ENCODE measurements around the gene FOXN3.

Gene FOXN3

DNA sequence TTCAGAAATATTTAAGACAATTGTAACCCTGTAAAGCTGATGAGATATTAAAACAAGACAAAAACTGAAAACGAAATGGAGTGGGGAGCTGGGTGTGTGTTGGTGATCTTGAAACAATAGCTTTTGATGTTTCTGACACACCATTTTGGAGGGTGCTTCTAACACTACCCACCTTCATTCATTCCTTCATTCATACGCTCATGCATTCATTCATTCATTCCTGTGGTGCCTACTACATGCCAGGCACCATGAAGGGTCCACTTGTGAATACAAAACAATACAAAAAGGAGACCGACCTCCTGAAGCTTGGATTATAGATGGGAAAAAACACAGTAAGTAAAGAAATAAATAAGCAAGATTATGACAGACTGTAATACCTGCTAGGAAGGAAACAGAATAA, 60.5 kb downstream of the FOXN3 start:
- DNase-seq, result no peak

DNA sequence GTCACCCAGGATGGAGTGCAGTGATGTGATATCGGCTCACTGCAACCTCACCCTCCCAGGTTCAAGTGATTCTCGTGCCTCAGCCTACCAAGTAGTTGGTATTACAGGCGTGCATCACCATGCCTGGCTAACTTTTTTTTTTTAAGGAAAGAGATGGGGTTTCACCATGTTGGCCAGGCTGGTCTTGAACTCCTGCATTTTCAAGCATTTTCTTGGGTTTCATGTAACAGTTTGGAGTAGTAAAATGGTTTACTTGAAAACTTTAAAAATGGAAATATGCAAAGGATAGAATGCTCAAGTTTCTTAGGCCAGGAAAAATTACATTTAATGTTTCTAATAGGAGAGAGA, 63.3 kb downstream of the FOXN3 start:
- DNase-seq, result no peak

DNA sequence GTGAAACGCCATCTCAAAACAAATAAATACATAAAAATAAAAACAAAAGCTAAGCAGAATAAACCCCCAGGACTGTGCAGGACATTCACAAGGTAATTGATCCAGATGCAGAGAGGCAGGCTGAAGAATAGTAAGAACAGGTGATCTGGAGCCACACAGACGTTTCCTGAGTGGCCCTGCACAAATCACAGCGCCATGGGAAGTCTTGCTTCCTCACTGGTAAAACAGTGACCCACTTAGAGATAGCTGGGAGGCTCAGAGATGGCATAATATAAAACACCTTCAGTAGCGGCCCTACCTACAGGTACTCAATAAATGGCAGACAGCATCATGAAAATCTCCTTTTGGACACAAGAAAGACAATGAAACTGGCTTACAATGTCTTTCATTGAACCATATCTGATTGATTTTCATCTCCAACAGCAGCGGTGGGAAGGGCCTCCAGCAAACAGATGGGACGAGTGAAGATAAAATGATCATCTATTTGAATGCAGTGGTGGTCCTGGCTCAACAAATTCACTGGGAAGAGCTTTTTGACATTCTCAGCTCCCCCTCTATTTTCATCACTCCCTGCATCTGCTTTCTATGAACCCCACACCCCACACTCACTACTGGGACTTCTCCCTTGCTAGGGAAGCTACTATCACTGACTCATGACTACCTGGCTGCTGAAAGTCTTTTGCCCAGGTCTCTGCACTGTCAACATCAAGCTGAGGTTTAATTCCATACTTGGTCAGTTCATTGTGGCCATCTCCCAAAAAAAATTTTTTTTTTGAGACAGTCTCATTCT, 63.9 kb downstream of the FOXN3 start:
- no peak for DNase-seq

DNA sequence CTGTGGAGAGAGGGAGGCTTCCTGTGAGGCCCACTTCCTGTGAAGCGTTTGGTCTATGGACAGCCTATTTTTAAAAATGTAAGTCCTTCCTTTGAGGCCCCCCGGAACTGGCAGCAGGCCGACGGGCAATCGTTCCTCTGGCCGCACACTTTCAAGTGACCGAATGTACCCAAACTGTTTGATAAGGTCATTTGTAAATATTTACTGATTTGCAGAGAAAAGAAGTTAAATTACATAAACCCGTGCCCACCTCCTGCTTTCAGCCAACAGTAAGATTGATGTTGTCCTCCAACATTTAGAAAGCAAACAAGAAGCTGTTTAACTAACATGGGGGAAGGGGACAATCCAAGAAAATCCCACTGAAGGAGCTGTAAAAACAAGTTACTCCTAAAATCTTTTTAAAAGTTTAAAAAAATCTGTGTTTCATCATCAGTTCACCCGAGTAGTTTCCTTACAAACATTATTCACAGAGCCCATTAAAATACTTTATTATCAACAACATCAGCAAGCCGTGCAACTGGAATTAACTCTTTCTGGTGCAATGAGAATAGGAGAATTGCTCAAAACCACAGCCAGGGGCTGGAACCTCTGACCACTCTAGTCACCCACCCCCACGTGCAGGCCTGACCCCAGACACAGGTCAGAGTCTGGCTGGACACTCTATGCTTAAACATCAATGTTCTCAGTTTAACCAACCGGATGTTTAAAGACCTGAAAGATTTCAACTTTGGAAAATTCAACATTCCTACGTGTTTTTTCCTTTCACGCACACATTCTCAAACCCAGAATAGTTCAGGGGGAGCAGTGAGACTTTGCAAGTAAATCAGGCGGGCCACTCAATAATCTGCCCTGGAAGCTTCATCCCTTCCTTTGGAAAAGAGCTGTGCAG, 65.3 kb downstream of the FOXN3 start:
- DNase-seq, result peak; percentile 13

DNA sequence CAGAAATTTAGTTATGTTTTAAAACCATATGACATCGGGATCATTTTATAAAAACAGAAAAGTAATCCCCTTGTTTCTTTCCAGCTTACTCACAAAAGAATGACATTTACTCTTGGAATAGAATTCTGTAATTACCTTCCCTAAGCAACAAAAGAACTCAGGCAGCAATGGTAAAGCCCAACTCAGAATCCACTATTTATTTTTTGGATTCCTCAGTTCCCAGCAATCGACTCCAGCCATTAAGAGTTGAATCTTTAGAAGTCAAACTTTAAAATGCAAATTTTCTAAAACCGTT, 65.9 kb downstream of the FOXN3 start:
- no peak for DNase-seq

DNA sequence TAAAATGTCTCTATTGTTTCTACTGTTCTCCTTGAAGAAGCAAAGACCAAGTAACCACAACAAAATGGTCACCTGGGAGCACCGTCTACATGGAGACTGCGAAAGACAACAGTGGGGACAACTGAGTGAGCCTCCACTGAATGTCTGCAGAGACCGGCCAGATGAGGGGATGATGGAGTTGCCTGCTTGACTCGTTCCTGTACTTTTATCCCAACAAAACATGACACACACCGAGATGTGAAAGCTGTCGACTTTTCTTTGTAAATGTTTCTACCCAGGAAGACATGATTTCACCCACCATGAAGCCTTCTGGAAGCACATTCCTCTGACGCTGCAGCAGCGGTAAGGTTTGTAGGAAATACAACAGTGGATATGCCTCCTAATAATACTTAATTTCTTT, 66.9 kb downstream of the FOXN3 start:
- DNase-seq, result no peak

DNA sequence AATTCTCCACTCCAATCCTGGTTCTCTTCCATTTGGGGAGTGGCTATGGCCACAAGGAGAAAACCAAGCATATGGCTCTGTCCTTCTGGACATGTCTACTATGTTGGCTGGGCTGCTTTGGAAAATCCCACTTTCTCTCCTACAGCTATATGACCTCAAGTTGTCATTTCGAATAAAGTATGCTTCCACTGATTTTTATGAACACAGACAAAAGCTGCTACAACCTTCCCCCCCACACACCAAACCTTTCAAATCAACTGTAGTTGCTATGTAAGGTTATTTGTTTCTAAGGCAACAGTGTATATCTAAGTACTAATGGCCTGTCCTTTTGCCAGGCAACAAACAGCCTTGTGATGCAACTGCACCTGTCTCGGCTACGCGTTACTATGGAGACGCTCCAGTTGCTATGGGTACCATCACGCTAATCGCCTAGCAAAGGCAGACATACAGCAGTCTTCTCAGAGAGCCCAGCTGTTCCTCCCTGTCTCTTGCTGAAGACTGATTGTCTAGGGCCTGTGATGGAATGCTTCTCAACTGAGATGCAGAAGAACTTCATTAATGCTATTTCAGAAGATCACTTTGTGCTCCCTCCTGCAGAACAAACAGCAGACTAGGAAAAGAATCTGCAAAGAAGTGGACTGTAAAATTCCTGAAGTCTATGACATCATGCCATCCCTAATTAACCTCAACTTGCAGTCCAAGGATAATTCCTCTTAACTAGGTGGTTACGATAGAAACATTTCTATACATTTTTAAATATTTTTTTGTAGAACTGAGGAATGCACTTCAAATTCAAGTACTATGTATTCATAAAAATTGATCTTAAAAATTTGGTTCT, 67.6 kb downstream of the FOXN3 start:
- DNase-seq, result peak; percentile 72

DNA sequence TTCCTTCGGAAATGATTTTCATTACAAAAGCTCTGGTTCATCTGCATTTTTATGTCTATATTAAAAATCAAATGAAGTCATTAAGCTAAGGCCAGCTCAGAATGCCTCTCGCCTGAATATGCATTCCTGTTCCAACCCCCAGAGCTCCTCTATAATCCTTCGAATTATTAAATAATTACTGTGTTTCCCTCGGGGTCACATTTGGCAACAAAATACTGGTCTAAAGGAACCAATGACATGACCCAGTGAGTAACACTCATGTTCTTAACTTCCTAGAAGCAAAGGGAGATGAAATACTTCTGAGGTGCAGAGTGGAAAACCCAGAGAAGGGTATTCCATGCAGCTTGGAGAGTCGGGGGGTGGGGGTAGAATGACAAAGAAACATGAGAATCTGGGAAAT, 68.3 kb downstream of the FOXN3 start:
- no peak for DNase-seq

DNA sequence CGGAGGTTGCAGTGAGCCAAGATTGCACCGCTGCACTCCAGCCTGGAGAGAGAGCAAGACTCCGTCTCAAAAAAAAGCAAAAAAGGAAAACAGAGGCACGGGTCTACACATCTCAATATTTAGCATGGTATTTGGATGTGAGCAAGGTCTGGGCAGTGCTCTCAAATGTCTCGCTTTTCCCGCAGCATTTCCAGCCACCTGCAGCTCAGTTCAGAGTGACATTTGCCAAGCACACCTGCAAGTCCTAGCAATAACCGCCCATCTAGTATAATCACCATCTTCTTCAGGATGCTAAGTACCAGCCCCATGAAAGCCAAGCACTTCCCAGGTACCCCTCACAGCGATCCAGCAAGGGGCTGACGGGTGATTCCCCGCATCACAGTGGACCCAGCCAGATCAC, 69.1 kb downstream of the FOXN3 start:
- no peak for DNase-seq

DNA sequence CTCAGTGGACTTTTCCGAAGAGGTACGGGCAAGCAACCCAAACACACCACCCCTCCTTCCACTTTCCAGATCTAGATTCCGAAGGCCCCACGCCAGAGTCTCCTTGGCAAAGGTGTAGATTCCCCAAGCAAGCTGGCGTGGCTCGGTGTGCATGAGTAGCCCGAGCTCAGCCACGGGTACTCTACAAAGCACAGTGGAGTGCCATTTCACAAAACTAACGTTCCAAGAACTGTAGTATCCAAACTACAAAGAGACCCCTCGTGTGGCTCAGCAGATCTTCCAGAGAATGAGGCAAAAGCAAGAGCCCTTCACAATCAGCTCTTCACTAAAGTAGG, 72.1 kb downstream of the FOXN3 start:
- no peak for DNase-seq

DNA sequence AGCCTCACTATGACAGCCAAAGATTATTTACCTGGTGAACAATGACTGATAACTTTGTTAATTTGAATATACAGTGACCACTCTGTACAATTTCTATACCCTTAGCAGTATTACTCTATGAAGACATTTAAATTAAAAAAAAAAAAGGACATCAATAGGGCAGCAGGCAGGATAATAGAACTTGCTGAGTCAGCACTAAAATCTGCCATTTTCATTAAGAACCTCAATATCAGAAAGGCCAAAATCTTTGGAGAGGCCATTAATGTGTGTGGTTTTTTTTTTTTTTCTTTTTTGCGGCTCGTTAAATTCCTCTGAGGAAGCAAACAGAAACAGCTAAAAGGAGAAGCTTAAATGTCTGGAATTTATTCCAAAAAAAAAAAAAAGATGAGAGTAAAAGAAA, 73.7 kb downstream of the FOXN3 start:
- no peak for DNase-seq

DNA sequence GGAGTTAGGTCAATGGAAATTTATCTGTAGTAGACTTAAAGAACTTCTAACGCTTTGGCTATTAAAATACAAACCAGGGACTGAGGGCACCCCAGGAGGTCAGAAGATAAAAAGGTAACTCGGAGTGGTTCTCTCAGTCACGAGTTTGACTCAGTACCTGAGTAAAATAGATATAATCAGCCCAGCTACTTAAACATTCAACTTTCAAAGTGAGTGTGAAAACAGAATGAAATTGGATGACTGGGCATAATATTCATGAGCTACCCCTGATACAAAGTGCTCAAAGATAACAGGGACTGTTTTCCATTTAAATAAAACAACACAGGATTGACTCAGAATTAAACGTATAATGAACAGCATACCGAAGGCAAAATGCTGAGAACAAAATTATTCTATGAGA, 75.0 kb downstream of the FOXN3 start:
- DNase-seq, result no peak

DNA sequence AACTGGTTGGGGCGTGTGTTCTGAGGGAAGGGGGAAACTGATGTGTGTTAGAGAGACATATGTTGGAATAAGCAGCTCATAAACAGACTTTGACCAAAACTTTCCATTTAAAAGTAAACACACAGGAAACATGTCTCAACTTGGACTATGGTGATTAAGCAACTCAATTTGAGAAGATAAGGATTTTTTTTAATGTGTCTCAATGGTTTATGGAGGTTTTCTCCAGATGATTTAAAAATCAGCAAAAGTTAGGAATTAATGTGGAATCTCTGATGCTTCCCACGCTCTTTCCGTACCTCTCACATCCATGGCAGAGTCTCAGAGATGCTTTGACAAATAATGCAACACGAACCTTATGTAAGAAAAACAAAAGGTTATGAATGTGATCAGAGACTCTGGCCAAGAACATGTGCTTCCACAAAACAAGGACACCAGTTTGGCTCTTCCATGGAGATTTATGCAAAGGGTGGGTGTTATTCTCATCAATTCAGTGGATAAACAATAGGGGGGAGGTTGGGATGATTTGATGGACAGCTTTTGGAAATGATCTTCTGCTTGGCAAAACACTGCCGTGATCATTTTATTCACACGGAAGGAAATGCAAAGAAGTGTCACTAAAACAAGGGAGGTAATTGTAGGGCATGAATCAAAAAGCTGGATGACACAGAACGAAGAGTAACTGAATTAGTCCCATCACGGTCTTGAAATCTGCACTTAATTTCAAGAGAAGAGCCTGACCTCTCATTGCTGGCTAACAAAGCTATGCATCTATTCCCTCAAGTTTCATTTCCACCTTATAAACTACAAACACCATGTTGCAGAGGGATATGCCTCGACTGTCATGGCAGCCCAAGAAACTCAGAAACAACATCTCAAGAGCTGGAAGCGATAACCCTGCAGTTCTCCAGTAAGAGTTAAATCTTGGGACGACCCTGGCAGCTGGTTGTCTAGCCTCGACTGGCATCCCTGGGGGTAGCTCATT, 76.5 kb downstream of the FOXN3 start:
- DNase-seq, result no peak

DNA sequence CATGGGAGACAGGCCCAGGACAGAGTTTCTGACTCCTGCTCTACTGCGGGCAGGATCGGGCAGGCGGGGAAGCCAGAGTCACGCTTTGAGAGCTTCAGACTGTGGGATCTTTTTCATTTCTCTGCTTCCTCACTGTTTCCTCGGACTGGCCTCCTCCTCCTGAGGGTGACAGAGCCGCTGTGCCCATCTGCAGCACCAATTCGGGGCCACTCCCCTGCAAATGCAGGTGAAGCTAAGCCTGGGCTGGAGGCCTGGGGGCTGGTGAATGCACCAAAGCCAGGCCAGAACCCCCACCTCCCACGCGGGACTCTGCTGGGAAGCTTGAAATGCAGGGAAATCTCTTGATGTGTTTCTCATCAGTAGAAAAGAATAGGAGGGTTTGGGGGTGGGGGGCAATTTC, 77.5 kb downstream of the FOXN3 start:
- no peak for DNase-seq

DNA sequence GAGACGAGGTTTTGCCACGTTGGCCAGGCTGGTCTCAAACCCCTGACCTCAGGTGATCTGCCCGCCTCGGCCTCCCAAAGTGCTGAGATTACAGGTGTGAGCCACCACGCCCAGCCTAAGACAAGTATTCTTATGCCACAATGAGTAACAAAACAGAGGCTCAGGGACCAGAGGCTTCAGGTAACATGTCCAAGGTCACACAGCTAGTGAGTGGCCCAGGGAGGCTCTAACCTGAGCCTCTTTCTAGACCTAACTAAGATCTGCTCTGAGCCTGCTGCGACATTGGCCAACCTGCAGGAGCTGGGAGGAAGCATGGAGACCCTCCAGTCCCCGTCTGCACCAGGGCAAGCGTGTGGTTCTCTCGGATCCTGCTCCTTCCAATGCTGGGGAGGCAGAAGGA, 77.9 kb downstream of the FOXN3 start:
- no peak for DNase-seq

DNA sequence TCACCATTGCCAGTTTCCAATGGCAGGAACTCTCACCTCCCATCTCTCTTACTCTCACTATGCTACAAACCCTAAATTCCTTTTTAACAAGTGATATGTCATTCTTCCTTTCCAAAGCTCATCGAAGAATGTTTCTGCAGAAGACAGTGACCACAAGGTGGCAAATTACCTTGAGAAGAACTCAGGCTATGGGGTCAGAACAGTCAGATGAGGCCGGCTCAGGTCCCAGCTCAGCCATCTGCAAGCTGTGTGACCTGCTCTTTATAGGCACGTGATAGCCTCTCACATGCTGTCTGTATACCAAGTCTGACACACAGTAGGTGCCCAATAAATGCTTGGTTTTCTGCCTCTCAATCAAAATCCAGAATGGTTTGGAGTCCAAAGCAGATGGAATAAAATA, 80.7 kb downstream of the FOXN3 start:
- no peak for DNase-seq

DNA sequence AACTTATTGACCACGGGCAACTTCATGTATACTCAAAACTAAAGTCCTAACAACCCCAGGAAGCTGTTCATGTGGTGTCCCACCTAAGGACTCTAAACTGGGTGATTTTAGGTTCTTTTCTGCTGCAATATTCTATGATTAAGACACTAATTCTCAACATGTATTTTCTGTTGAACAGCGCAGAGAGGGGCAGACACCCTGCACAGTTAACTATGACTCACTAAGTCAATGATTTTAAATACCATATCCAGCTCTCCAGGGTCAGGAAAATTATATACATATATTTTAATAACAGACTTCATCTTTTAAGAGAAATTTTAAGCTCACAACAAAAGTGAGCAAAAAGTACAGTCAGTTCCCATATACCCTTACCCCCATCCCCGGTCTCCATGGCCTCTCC, 85.0 kb downstream of the FOXN3 start:
- no peak for DNase-seq

DNA sequence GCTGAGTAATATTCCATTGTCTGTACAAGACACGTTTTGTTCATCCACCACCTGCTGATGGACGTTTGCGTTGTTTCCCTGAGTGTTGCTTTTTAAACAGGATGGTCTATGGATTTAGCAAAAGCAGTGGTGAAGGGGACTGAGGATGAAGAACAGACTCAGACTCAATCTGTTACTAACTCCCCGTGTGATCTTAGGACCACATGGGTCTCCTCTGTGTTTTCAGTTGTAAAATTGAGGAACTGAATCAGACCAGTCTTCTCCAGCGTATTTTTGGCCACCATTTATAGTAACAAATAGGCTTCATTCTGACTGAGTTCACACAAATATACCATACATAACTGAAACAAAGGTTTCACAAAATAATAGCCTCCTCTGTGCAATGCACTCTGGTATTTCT, 85.6 kb downstream of the FOXN3 start:
- no peak for DNase-seq

DNA sequence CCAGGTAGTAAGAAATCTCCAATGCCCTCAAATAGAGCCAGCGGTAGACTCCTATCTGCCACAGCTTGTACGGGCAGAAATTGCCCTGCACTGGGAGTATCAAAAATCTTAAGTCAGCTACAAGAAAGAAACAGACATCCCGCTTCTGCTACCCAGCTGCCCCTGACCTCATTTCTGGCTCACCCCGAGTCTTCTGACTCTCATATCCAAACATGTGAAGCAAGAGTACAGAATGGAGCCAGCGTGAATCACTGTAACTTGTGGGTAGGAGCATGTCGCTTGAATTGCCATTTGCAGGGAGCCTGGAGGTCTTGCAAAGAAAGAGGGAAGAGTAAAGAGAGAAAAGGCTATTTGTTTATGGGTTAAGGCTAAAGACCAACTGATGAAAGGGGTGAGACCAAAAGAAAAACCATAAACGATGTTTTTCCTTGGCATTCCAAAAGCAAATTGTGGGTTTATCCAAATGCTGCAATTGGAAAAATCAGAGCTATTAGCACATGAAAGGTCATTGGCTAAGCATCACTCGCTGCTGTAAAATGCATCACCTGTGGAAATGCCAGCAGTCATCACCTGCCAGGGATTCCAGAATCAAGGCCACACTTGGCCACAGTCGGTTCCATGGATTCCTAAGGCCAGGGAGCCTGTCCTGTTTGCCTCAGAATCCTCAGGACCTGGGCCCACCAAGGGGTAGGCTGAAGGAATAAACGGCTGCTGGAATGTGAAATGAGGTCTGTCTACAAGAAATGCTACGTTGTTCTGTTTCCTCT, 86.6 kb downstream of the FOXN3 start:
- DNase-seq, result no peak

DNA sequence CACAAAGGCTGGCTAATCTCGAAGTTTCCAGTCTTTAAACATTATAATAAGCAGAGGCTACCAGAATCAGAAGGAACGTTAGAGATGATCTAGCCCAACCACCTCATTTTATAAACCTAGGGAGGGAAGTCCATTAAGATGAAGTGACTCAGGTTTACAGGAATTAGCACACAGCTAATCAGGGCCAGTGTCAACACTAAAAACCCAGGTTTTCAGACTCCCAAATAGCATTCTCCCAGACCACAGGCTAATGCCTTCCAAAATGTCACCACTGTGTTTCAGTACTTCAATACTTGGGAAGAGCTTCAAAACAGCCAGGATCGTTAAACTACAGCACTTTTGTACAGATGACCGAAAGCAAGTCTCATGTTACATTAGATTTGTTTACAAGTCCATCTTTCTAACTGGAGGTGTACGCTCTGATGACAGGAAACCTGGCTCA, 89.2 kb downstream of the FOXN3 start:
- no peak for DNase-seq

DNA sequence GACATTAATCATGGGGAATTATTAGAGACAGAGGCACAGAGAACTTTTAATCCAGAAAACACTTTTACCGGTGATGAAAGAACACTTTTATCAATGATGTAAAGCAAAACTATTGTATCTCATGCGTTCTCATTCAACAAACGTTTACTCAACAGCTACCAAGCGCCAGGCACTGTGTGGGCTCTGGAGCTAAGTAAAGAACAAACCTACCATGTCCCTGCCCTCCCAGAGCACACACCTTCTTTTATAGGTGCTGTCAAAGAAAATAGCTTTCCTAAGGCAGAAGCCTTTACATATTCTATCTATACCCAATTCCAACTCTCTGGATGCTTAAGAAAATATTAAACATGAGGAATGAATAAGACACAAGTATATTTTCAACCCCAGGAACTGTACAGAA, 91.1 kb downstream of the FOXN3 start:
- no peak for DNase-seq

Measured in NCI-H2081 treated with DMSO at 0.1 percent for 48 hours (cell line).